GM21447 (cell line): Measurements from ENCODE around the gene NME2.

ENCODE experiments used
- ATAC-seq: cut with Tn5 transposase; IDR thresholded peaks from one replicate; pipeline ENCODE4 v1.9.1; 2021; ENCODE audit not compliant: unreplicated experiment

The NME2 gene

DNA sequence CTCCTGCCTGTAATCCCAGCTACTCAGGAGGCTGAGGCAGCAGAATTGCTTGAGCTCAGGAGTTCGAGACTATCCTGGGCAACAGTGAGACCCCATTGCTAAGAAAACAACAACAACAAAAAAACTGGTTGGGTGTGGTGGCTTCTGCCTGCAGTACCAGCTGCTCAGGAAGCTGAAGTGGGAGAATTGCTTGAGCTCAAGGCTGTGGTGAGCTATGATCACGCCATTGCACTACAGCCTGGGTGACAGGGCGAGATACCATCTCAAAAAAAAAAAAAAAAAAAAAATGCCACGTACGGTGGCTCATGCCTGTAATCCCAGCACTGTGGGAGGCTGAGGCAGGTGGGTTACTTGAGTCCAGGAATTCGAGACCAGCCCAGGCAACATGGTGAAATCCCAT is 34.1 kb downstream of the NME2 start:
- no peak for ATAC-seq

- no peak for ATAC-seq
Measured at GRCh38 chr17:51200846-51201245, 34.6 kb downstream of the NME2 start.

- ATAC-seq = no peak
Measured at GRCh38 chr17:51203838-51204237, 37.6 kb downstream of the NME2 start.

DNA sequence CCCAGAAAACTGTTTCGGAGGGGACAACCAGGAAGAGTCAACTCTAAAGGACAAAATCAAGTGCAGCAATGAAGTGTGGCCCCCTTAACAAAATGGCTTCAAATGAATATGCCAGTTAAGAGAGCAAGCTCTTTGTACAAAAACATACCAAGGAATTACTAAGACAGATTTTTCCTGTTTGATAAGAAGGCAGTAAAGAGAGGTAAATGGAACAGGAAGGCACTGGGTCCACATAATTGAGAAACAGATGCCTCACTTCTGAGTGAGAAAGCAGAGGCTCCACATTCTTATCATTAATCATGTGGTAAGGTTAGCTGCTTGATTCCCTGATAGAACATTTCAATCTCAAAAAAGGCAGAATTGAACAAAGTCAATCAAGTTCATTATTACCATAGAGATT is 48.7 kb downstream of the NME2 start:
- ATAC-seq = no peak

- ATAC-seq = no peak
Measured at GRCh38 chr17:51217946-51218345, 51.7 kb downstream of the NME2 start.

- no peak for ATAC-seq
Measured at GRCh38 chr17:51221322-51221721, 55.1 kb downstream of the NME2 start.
